Activated CD8-positive, alpha-beta memory T cell treated with anti-CD3 and anti-CD28 coated beads for 1 hour (primary cell): Measurements from ENCODE around the gene SPEN.
"Not testable (repeated sequence)": the region's sequence is repeated elsewhere in the genome, so short reads cannot be mapped to it uniquely, and the experiment has no call there.

Source experiments
- DNase-seq, 2 donors: peaks; one replicate each; pipeline ENCODE4 v3.0.0-alpha.2; 2020; ENCODE audit warnings: low read depth in 1 of 2; ENCODE audit errors: extremely low read depth in 1 of 2

The SPEN gene

GRCh38 chr1:15975805-15976680 is 128.5 kb downstream of the SPEN start, which contains the start of gene ZBTB17:
TSS of gene ZBTB17 (minus strand) at chr1:15976101. CDS start at chr1:15948495, 27,606 bp downstream.
- peak; percentile 89 to 95 for DNase-seq

DNA sequence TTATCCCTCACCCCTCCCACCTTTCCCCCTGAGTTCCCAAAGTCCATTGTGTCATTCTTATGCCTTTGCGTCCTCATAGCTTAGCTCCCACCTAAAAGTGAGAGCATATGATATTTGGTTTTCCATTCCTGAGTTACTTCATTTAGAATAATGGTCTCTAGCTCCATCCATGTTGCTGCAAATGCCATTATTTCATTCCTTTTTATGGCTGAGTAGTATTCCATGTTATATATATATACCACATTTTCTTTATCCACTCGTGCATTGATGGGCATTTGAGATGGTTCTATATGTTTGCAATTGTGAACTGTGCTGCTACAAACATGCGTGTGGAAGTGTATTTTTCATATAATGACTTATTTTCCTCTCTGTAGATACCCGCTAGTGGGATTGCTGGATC is 130.4 kb downstream of the SPEN start:
- DNase-seq, result not testable (repeated sequence)

DNA sequence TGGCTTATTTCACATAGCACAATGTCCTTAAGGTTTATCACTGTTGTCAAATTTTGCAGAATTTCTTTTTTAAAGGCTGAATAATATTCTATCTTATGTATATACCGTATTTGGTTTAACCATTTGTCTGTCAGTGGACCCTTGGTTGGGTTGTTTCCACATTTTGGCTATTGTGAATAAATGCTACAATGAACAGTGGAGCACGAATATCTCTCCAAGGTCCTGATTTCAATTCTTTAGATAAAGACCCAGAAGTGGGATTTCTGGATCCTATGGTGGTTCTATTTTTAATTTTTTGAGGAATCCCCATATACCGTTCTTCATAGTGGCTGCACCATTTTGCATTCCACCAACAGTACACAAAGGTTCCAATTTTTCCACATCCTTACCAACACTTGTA is 134.2 kb downstream of the SPEN start:
- DNase-seq, result no peak

DNA sequence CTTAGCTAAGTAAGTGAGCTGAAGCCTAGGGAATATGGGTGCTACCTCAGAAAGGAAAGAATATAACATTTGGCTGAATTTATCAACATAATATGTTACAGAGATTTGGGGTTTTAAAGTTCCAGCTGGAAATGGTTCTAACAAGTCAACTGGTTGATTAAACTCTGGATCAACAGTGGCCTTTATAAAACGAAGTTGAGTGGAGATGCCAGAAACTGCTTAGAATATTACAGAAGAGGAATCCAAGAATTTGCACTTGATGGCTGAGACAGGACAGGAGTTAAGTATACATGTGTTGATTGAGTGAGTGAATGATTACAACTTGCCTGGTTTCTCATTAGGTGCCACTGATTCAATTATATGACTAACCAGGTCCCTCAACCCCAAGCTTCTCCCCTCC is 135.8 kb downstream of the SPEN start:
- no peak for DNase-seq

DNA sequence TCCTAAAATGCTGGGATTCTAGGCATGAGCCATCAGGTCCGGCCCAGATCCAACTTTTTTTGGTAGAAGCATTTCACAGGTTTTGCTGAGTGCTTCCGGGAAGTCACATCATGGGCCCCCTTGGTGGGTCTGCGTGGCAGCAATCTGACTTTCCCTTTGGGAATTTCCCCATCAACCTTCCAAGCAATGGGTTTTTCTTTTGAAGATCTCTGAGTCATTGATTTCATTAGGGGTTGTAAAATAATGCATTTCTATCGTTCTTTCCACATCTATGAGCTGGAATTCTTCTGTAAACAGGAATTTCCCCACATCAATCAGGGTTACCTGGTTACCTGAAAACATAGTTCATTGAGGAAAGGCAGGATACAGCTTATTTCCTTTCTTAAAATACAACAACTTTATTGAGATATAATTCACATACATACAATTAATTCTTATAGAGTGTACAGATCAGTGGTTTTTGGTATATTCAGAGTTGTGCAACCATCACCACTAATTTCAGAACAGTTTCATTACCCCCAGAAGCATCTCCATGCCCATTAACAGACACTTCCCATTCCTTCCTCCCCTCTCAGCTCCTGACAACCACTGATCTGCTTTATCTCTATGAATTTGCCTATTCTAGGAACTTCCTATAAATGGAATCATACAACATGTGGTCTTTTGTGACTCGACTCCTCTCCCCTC is 138.2 kb downstream of the SPEN start:
- no peak for DNase-seq

DNA sequence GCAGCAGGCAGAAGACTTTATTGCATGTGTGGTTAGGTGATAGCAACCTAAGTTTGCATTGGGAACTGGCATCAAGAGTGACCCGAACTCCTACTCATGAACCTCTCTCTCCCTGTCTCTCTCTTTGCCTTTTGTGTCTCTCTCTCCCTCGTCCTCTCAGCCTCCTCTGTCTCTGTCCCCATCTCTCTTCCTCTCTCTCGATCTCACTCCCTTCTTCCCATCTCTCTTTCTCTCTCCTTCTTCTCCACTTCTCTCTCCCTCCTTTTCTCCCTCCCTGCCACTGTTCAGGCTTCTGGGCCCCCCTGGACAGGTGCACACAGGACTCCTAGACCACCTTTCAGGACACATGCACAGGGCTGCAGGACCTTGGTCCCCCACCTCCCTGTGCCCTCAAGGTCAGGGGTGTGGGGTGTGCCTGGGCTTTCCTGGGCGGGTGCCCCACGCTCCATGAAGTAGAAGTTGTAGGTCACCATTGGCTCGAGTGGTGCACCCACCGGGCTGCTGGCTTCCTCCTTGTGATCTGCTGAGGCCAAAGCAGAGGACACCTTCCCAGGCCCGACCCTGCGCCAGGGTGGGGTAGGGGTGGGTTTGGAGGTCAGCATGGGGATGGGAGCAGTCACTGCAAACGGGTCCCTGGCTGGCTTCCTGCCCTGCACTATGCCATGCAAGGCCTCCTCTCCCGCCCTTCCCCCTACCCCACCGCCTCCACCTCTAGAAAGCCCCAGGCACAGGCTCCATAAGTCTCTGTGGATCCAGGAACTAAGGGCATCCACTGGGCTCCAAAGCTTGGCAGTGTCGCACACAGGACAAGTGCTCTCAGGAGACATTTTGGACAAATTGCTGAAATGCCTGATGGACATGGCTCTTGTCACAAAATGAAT is 141.6 kb downstream of the SPEN start:
- DNase-seq, result no peak

DNA sequence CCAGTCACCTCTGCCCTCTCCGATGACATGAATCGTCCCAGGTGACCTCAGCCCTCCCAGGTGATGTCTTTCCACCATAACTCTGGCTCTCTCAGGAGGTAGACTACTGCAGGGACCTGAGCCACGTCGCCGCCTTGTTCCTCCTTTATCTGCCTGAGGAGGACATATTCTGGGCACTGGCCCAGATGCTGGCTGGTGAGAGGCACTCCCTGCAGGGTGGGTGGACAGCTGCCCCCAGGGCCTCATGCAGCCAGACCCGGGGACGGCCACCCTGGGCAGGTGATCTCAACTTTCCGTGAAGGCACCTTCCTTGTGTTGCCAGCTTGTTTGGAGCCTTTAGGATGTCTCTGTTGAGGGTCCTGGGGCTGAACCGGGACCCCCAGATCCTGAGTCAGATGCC is 142.3 kb downstream of the SPEN start:
- no peak for DNase-seq
